Tibial artery (tissue), 4 donors: ENCODE data around the gene MICU1.

ENCODE experiments used
- DNase-seq, 2 donors: peaks; one replicate each; pipeline ENCODE4 v3.0.0-alpha.2; 2019
- H3K27ac ChIP-seq, 2 donors: fragments of 200-600 bp; sonication (generic) in 1 of 2; 1 replicate in 1 of 2; 2 replicates in 1 of 2; pipeline ENCODE4 v1.5.1; 2018 to 2019; ENCODE audit warnings: mild to moderate bottlenecking in 1 of 2
- H3K27me3 ChIP-seq, 2 donors: fragments of 200-600 bp; sonication (generic) in 1 of 2; one replicate each; pipeline versions ENCODE4 v1.5.1 to v1.6.0; 2016 to 2019
- H3K36me3 ChIP-seq, 3 donors: fragments of 200-600 bp; sonication (generic) in 2 of 3; one replicate each; pipeline ENCODE4 v1.5.1; 2016 to 2019; ENCODE audit warnings: mild to moderate bottlenecking in 2 of 3
- H3K4me1 ChIP-seq, 4 donors: fragments of 200-600 bp; sonication (generic) in 2 of 4; 1 replicate in 3 of 4; 2 replicates in 1 of 4; pipeline ENCODE4 v1.5.1; 2016 to 2019
- H3K4me3 ChIP-seq, 2 donors: fragments of 200-600 bp; sonication (generic) in 1 of 2; 1 replicate in 1 of 2; 2 replicates in 1 of 2; pipeline ENCODE4 v1.5.1; 2018 to 2019; ENCODE audit warnings: mild to moderate bottlenecking in 2 of 2
- H3K9me3 ChIP-seq, 3 donors: fragments of 200-600 bp; sonication (generic) in 1 of 3; one replicate each; pipeline ENCODE4 v1.5.1; 2016 to 2019
- intact Hi-C: fragments of 100-400 bp; cut with DNase I; formaldehyde crosslinking; loops from one replicate; pipeline ENCODE4 v1.15.0; 2023; ENCODE audit warnings: low total_unique reads
- TF ChIP-seq, protein P1 (sequence below), 2 experiments: fragments of 200-600 bp in 1 of 2; fragments of 450-650 bp in 1 of 2; IDR thresholded peaks; one replicate each; pipeline ENCODE4 v1.5.1; 2017 to 2019; ENCODE audit warnings: antibody characterized with exemption in 2 of 2, mild to moderate bottlenecking in 1 of 2, moderate library complexity in 1 of 2

Gene MICU1

DNA sequence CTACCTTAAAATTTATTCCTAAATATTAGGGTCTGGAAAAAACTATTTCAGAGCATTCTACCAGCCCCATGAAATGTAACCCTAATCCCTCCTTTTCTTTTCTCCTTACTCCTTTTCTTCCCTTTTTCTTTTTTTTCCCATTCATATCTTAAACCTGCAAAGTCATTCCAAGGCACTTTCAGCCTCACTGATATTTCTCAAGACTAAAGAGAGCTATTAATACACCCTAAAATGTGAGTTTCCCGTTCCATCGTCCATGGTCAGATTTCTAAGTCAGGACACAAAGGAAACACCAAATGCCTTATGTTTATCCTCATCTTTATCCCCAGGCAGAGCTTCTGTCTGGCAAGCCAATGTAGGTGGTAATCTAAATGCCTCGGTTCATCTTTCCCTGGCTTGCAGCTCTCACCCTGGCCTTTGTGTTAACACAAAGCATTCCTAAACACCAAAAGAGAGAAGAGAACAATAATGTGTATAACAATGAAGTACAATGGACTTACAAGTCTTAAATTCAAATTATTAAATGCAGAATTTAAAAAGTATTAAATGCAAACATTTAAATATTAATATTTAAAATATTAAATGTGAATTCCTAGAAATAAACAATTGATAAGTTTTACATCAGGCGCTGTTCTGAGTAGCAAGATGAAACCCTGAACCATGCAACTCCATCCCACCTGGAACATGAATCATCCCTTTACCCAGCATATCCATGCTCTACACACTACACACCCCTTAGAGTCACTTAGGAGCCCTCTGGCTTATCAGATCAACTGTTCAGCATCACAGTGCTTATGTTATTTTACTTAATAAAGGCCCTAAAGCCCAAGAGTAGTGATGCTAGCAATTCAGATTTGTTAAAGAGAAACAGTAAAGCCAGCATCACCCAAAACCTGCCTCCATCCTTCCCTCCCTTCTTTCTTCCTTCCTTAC is 26.8 kb downstream of the MICU1 start:
- H3K27ac ChIP-seq = no peak overlapping the region
- no peak overlapping the region for H3K4me3 ChIP-seq
- intact Hi-C loops = no loop called here
- no peaks in the 10 kb centered on the region for H3K27me3 ChIP-seq
- DNase-seq = no peak
- TF ChIP-seq, protein P1, sequence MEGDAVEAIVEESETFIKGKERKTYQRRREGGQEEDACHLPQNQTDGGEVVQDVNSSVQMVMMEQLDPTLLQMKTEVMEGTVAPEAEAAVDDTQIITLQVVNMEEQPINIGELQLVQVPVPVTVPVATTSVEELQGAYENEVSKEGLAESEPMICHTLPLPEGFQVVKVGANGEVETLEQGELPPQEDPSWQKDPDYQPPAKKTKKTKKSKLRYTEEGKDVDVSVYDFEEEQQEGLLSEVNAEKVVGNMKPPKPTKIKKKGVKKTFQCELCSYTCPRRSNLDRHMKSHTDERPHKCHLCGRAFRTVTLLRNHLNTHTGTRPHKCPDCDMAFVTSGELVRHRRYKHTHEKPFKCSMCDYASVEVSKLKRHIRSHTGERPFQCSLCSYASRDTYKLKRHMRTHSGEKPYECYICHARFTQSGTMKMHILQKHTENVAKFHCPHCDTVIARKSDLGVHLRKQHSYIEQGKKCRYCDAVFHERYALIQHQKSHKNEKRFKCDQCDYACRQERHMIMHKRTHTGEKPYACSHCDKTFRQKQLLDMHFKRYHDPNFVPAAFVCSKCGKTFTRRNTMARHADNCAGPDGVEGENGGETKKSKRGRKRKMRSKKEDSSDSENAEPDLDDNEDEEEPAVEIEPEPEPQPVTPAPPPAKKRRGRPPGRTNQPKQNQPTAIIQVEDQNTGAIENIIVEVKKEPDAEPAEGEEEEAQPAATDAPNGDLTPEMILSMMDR (IDR thresholded peaks at IDR 0.05) = no peak
- no peaks in the 10 kb centered on the region for H3K9me3 ChIP-seq
- no peaks in the 10 kb centered on the region for H3K36me3 ChIP-seq
- no peaks in the 10 kb centered on the region for H3K4me1 ChIP-seq

DNA sequence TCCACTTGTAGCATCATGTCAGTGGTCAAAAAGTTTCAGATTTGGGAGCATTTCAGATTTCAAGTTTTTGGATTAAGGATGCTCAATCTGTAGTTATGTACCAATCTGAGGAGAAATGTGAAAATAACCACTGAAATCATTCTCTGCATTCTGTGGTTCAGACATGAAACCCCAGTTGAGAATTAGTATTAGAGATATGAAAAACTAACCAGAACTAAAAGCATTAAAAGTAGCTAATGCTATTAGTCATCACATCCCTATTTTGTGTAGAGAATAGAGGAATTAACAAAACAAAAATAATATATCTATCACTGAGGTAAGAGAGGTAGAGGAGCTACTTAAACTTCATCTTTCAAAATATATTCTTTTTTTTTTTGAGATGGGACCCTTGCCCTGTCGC is 28.0 kb downstream of the MICU1 start:
- no peak overlapping the region for H3K4me3 ChIP-seq
- no peak for DNase-seq
- no peaks in the 10 kb centered on the region for H3K27me3 ChIP-seq
- no peaks in the 10 kb centered on the region for H3K4me1 ChIP-seq
- TF ChIP-seq, protein P1 (IDR thresholded peaks at IDR 0.05) = no peak
- no peak overlapping the region for H3K27ac ChIP-seq
- no peaks in the 10 kb centered on the region for H3K9me3 ChIP-seq
- intact Hi-C loops = no loop called here
- H3K36me3 ChIP-seq = no peaks in the 10 kb centered on the region

DNA sequence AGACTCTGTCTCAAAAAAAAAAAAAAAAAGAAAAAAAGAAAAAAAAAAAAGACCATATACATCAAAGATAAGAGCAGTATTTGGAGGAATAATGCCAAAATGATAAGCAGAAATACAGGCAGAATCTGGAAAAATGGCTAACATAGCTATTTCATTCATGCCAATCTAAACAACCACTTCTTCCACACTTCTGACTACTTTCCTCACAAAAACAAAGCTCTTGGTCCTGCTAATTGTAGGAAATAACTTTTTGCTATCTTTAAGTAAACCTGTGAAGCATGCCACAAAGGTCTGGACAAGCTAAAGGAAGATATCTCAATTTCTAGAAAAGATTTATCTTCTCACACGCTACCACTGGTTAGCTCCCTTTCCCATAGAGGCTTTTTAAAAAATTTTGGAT is 30.4 kb downstream of the MICU1 start:
- Histone ChIP-seq H3K9me3 (no peaks in the 10 kb centered on the region), H3K27me3 (no peaks in the 10 kb centered on the region), H3K4me1 (no peaks in the 10 kb centered on the region), H3K4me3 (no peak overlapping the region), H3K36me3 (no peaks in the 10 kb centered on the region), H3K27ac (no peak overlapping the region)
- no peak for DNase-seq
- intact Hi-C loops = no loop called here
- TF ChIP-seq, protein P1 (IDR thresholded peaks at IDR 0.05) = no peak

DNA sequence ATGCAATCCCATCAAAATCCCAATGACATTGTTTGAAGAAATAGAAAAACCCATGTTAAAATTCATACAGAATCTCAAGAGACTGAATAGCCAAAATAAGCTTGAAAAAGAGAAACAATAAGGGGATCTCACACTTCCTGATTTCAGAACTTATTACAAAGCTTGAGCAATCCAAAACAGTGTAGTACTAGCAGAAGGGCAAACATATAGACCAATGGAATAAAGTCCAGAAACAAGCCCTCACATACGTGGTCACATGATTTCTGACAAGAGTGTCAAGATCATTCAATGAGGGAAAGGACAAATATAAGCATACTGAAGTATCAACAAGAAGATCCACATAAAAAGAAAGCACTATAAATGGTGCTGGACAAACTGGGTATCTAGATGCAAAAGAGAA is 31.9 kb downstream of the MICU1 start:
- H3K27me3 ChIP-seq = no peaks in the 10 kb centered on the region
- no peak overlapping the region for H3K27ac ChIP-seq
- H3K36me3 ChIP-seq = no peaks in the 10 kb centered on the region
- intact Hi-C loops = no loop called here
- H3K4me1 ChIP-seq = no peaks in the 10 kb centered on the region
- H3K4me3 ChIP-seq = no peak overlapping the region
- H3K9me3 ChIP-seq = no peaks in the 10 kb centered on the region
- TF ChIP-seq, protein P1 (IDR thresholded peaks at IDR 0.05) = no peak
- no peak for DNase-seq

DNA sequence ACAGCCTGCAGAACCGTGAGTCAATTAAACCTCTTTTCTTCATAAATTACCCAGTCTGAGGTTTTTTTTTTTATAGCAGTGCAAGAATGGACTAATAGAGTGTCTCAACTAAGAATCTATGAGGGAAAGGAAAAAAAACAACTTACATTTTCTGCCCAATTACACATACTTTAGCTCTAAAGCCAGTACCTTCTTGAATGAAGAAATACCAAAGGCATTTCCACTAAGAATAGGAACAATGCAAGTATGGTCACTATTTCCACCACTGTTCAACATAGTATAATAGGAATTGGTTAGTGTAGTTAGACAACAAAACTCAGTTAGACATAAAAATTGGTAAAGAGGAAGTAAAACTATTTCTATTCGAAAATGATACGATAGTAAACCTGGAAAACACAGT is 37.6 kb downstream of the MICU1 start:
- no peak overlapping the region for H3K27ac ChIP-seq
- H3K36me3 ChIP-seq = no peaks in the 10 kb centered on the region
- H3K4me1 ChIP-seq = no peaks in the 10 kb centered on the region
- intact Hi-C loops = no loop called here
- no peak for DNase-seq
- H3K9me3 ChIP-seq = no peaks in the 10 kb centered on the region
- TF ChIP-seq, protein P1 (IDR thresholded peaks at IDR 0.05) = no peak
- no peaks in the 10 kb centered on the region for H3K27me3 ChIP-seq
- H3K4me3 ChIP-seq = no peak overlapping the region
